Measurements from ENCODE around the gene TTF2.

- TF ChIP-seq POLR2A (IDR thresholded peaks at IDR 0.05; ENCODE audit: low read depth, low read length) (no peak), POLR2AphosphoS5 (IDR thresholded peaks at IDR 0.05; ENCODE audit: low read depth, low read length) (no peak), TAF1 (IDR thresholded peaks at IDR 0.05; ENCODE audit: low read depth, low read length) (no peak), POU2F2 (IDR thresholded peaks at IDR 0.05; ENCODE audit: low read depth, low read length) (no peak), PAX5 (IDR thresholded peaks at IDR 0.05; ENCODE audit: insufficient read depth, low read length, severe bottlenecking) (no peak)
Measured at GRCh38 chr1:117121589-117122329, 61.6 kb downstream of the TTF2 start, which contains the start of gene TRIM45.

All from GM12891 (cell line).